GM19324 (cell line): Measurements from ENCODE around the gene CTSZ.

Experiments
- ATAC-seq: cut with Tn5 transposase; IDR thresholded peaks from one replicate; pipeline ENCODE4 v1.9.1; 2021; ENCODE audit warnings: mild to moderate bottlenecking, moderate library complexity; ENCODE audit not compliant: unreplicated experiment, low FRiP score

CTSZ gene

DNA sequence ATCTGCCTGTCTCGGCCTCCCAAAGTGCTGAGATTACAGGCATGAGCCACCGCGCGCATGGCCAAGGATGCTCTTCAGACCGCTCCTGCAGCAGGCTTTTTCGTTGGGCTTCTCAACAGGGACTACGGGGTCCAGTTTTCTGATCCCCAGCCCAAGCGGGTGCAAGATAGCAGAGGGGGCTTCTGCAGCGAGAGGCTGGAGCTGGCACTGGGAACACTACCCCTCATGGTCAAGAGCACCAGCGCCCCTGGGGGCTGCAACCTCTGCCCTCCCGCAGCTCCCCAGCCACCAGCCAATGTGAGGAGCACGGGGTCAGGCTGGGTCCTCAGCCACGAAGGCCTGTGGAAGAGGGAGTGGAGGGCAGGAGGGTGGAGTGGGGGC is 6.0 kb downstream of the CTSZ start:
- ATAC-seq: no peak

DNA sequence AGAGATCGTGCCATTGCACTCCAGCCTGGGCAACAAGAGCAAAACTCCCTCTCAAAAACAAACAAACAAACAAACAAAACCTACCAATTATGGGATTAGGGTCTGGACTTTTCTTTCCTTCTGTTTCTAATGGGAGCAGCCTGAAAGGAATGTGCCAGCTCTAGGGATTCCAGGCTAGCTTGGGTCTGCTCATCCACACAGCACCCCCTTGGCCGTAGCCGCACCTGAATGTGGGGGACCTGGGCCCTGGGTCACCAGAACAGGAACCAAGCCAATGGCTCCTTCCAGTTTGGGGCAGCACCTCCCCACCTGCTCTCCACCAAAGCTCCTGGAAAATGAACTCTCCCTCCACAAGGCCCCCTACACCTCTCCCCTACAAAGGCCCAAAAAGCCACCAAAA is 6.7 kb downstream of the CTSZ start:
- no peak for ATAC-seq

DNA sequence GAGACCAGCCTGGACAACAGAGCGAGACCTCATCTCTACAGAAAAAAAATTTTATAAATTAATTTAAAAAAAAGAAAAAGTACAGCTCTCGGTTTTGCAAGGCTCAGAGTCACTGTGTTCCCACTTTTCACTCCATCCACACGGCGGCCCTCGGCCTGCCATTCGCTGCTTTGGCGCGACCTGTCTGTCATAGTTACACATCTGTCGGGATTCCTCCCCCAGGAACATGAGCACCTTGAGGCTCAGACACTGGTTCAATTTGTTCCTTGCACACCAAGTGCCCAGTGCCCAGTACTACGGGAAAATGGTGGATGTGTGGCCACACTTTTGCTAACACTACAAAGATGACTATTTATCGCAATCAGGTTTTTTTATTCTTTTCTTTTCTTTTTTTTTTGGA is 8.4 kb downstream of the CTSZ start:
- no peak for ATAC-seq

DNA sequence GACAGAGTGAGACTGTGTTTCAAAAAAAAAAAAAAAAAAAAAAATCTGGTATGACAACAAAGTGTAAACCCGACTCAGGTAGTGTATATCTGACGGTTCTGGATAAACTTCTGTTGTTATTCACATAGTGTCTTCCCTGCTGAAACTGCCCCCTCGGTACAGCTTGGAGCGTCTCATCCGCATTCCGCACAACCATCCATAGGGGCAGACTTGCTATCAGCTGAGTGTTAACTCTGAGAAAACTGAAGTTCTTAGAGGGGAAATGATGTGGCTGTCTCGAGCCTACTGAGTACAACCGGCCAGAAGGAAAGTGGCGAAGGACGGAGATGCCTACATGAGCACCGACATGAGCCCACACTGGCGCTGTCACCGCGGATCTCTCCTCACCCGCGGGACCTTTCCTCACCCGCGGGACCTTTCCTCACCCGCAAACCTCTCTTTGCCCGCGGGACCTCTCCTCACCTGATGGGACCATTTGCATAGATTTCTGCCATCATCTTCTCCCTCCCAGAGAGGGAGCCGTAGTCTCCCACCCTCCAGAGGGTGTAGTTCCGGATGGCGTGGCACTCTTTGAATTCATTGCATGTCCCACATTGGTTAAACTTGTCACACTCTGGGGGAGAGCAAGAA is 9.8 kb downstream of the CTSZ start:
- no peak for ATAC-seq

GRCh38 chr20:58996226-58996611 is 10.8 kb downstream of the CTSZ start:
- no peak for ATAC-seq

DNA sequence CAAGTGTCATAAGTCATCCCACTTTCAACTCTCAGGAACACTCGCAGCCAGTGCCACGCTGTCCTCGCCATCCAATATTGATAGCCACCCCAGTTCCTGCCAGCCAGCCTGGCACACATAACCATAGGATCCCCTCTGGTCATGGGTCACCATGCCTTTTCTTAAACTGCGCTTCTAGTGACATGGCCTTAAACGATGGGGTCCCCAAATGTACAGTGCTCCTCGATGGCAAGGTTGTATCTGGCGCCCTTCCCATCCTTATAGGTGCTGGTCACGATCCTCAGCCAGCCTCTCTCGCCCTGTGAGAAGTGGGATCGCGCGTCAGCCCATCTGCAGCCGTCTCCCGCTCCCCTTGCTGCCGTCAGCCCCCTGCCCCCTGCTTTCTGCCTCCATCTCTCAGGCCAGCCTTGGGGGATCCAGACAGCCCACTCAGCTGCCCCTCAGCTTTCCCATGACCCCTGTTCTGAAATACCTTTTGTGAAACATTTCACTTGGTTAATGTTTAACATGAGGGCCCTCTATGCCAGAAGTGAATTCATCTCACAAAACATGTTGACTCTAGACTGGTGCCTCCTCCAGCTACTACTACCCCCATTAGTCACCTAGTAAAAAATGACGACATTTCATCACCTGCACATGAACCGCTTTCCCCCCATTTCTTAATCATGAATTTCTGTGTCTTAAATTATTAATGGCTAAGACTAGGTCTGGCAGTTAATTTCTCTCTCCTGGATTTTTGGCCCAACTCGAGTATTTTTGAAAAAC is 11.4 kb downstream of the CTSZ start:
- no peak for ATAC-seq

DNA sequence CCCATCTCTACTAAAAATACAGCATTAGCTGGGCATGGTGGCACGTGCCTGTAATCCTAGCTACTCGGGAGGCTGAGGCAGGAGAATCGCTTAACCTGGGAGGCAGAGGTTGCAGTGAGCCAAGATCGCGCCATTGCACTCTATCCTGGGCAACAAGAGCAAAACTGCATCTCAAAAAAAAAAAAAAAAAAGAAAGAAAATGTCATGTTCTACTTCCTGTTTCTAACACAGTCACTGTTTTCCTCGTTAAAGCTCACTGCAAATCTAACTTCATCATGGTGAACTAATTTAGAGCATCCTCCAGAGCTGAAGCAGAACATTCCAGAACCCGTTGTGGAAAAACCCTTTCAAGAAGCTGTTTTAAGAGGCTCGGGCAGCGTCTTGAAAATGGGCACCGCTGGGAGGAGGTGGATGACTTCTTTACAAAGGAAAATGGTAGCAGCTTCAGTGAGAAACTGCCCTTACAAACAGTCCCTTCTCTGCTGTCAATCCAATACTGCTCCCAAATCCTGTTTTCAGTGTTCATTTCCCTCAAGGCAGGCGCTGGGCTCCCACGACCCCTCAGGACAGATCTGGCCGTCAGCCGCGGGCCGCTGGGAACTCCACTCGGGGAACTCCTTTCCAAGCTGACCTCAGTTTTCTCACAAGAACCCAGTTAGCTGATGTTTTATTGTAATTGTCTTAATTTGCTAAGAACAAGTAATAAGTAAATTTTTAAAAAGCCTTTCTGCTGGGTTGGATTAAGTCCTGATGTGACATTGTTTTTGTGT is 12.5 kb downstream of the CTSZ start:
- ATAC-seq: no peak

GRCh38 chr20:58993332-58994248 is 13.5 kb downstream of the CTSZ start:
- no peak for ATAC-seq

DNA sequence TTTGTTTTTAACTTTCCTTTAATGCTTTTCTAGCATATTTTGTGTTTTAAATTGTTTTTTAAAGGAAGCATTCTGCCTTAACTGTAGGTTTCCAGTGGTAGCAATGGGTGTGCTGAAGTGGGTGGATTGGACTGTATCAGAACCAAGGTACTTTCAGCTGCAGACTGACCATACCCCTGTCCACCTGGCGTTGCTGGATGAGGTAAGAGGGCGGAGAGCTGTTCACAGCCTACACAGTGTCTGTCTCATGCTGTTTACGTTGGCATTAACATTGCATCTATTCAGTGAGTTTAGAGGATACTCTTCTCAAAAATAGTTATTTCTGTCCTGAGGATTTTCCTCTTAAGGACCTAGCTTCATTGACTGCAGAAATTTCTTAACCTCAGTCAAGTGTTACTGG is 14.1 kb downstream of the CTSZ start:
- ATAC-seq: no peak

GRCh38 chr20:58991715-58992114 is 15.3 kb downstream of the CTSZ start:
- no peak for ATAC-seq

GRCh38 chr20:58990651-58991445 is 16.2 kb downstream of the CTSZ start:
- ATAC-seq: no peak

GRCh38 chr20:58989196-58989595 is 17.9 kb downstream of the CTSZ start:
- no peak for ATAC-seq

DNA sequence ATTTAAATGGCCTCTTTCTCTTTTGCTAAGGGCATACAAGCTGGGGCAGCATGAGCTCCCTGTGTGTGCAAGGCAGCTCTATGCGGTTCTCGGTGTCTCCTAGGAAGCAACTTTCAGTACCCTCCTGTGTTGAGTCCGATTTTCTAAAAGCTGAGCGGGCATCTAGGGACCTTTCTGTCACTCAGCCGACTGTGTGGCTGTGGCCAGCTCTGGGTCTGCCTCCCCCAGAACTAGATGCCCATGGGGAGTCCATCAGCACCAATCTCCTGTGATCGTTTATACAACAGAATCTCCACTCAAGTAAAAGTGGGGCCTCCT is 18.5 kb downstream of the CTSZ start:
- no peak for ATAC-seq

DNA sequence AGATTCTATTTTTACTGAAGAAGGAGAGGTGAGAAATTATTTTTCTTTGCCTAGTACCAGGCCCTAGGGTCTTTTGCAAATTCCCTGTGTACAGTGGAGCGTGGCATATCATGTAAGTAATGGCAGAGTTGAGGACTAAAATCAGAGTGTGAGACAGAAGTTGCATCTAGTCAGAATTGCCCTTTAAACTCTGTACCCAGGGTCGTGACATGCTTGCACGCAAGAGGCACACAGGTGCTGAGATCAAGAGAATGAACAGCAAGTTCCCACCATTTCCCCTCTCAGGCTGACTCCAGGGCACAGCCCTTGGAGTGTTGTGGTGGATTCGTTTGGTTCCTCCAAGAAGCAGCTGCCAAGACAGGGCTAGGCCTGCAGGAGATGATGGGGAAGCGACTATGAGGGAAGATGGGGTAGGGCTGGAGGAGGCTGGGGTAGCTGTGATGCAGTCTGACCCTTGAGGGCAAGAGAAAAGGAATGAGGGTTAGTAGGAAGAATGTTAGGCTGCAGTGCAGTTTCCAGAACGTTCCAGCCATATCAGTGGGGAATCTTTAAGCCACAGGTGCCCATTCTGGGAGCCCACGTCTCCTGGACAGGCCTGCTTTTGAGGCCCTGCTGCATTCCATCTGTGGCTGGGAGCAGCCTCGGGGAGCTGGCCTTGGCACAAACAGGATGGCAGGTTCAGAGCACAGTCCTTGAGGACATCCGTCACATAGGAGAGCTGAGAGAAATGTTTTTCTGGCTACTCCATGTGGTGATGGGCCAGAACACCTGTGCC is 19.1 kb downstream of the CTSZ start:
- ATAC-seq: no peak

DNA sequence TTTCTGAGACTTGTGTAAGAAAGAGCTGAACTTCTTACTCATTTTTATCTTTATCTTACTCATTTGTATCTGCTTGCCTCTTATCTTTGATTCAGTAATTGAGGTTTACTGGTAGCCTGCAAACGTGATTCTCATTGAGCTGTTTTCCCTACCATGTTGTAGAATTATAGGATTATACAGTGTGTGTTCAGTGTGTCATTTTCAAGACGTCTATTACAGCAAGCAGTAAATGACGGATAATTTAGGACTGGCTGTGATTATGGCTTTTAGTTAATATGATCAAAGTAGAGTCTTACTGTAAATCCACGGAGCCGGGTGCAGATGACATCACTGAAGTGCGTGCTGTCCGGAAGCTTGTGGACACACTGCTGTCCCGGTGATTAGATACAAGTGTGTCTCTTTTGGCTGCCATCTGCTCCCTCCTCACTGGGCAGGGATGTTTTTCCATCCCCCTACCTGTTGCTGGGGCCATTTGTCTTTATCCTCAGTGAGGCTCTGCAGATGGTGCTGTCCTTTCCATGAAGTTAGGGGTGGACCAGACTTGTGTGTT is 20.0 kb downstream of the CTSZ start:
- ATAC-seq: no peak

GRCh38 chr20:58986286-58986967 is 20.6 kb downstream of the CTSZ start:
- no peak for ATAC-seq

GRCh38 chr20:58985656-58986055 is 21.4 kb downstream of the CTSZ start:
- no peak for ATAC-seq

- ATAC-seq: no peak
These were observed 22.4 kb downstream of the CTSZ start for GRCh38 chr20:58984691-58985090.
